ENCODE data around the gene PLA2G12B. TPM values are rescaled to one million over a fixed set of nuclear protein-coding genes. Genes with fewer than 3 reads are reported as not detected.
"Not testable (repeated sequence)": the region's sequence is repeated elsewhere in the genome, so short reads cannot be mapped to it uniquely, and the experiment has no call there.

Gene PLA2G12B
- total and polyA plus RNA-seq, 2 donors from 2014 or later: 0.66 to 10.3 TPM

- FAIRE-seq (no peak), DNase-seq (no peak)
- no peaks in the 10 kb centered on the region for H3K9me3 ChIP-seq (ENCODE audit: control insufficient read depth in 2 of 3, insufficient read depth in 1 of 3, low read length in 3 of 3)
- no peaks in the 10 kb centered on the region for H3K27me3 ChIP-seq (ENCODE audit: control insufficient read depth, insufficient read depth, low read length)
- no peaks in the 10 kb centered on the region for H3K4me1 ChIP-seq (ENCODE audit: control insufficient read depth in 2 of 3, insufficient read depth in 2 of 3, low read depth in 1 of 3, low read length in 3 of 3)
- intact Hi-C loops (cut with DNase I): no loop called here
- no peak overlapping the region for H3K9ac ChIP-seq (ENCODE audit: low read length in 3 of 3)
- H3K36me3 ChIP-seq (ENCODE audit: control insufficient read depth in 2 of 3, insufficient read depth in 3 of 3, low read length in 3 of 3): no peaks in the 10 kb centered on the region
- no peak overlapping the region for H3K4me3 ChIP-seq (ENCODE audit: low read length in 3 of 3)
- TF ChIP-seq, protein P1, sequence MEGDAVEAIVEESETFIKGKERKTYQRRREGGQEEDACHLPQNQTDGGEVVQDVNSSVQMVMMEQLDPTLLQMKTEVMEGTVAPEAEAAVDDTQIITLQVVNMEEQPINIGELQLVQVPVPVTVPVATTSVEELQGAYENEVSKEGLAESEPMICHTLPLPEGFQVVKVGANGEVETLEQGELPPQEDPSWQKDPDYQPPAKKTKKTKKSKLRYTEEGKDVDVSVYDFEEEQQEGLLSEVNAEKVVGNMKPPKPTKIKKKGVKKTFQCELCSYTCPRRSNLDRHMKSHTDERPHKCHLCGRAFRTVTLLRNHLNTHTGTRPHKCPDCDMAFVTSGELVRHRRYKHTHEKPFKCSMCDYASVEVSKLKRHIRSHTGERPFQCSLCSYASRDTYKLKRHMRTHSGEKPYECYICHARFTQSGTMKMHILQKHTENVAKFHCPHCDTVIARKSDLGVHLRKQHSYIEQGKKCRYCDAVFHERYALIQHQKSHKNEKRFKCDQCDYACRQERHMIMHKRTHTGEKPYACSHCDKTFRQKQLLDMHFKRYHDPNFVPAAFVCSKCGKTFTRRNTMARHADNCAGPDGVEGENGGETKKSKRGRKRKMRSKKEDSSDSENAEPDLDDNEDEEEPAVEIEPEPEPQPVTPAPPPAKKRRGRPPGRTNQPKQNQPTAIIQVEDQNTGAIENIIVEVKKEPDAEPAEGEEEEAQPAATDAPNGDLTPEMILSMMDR (IDR thresholded peaks at IDR 0.05; ENCODE audit: borderline replicate concordance, extremely low read depth, insufficient read depth): no peak
- H3K27ac ChIP-seq (ENCODE audit: low read depth in 2 of 2, low read length in 2 of 2): no peak overlapping the region
These were observed 48.2 kb downstream of the PLA2G12B start for GRCh38 chr10:72906446-72906845.

GRCh38 chr10:72904806-72905205, 49.8 kb downstream of the PLA2G12B start:
- no peaks in the 10 kb centered on the region for H3K27me3 ChIP-seq (ENCODE audit: control insufficient read depth, insufficient read depth, low read length)
- H3K4me3 ChIP-seq (ENCODE audit: low read length in 3 of 3): no peak overlapping the region
- H3K9ac ChIP-seq (ENCODE audit: low read length in 3 of 3): no peak overlapping the region
- TF ChIP-seq, protein P1 (IDR thresholded peaks at IDR 0.05; ENCODE audit: borderline replicate concordance, extremely low read depth, insufficient read depth): no peak
- FAIRE-seq (no peak), DNase-seq (no peak)
- H3K4me1 ChIP-seq (ENCODE audit: control insufficient read depth in 2 of 3, insufficient read depth in 2 of 3, low read depth in 1 of 3, low read length in 3 of 3): no peaks in the 10 kb centered on the region
- H3K36me3 ChIP-seq (ENCODE audit: control insufficient read depth in 2 of 3, insufficient read depth in 3 of 3, low read length in 3 of 3): no peaks in the 10 kb centered on the region
- intact Hi-C loops (cut with DNase I): no loop called here
- H3K9me3 ChIP-seq (ENCODE audit: control insufficient read depth in 2 of 3, insufficient read depth in 1 of 3, low read length in 3 of 3): no peaks in the 10 kb centered on the region
- H3K27ac ChIP-seq (ENCODE audit: low read depth in 2 of 2, low read length in 2 of 2): no peak overlapping the region

GRCh38 chr10:72903941-72904446, 50.6 kb downstream of the PLA2G12B start:
- H3K9ac ChIP-seq (ENCODE audit: low read length in 3 of 3); DNase-seq; H3K4me1 ChIP-seq (ENCODE audit: control insufficient read depth in 2 of 3, insufficient read depth in 2 of 3, low read depth in 1 of 3, low read length in 3 of 3); H3K36me3 ChIP-seq (ENCODE audit: control insufficient read depth in 2 of 3, insufficient read depth in 3 of 3, low read length in 3 of 3); FAIRE-seq; H3K27ac ChIP-seq (ENCODE audit: low read depth in 2 of 2, low read length in 2 of 2); H3K9me3 ChIP-seq (ENCODE audit: control insufficient read depth in 2 of 3, insufficient read depth in 1 of 3, low read length in 3 of 3); H3K27me3 ChIP-seq (ENCODE audit: control insufficient read depth, insufficient read depth, low read length); intact Hi-C loops (cut with DNase I); H3K4me3 ChIP-seq (ENCODE audit: low read length in 3 of 3): not testable (repeated sequence)

GRCh38 chr10:72899545-72899944, 55.1 kb downstream of the PLA2G12B start:
- TF ChIP-seq, protein P1 (IDR thresholded peaks at IDR 0.05; ENCODE audit: borderline replicate concordance, extremely low read depth, insufficient read depth): no peak
- FAIRE-seq (no peak), DNase-seq (no peak)
- H3K36me3 ChIP-seq (ENCODE audit: control insufficient read depth in 2 of 3, insufficient read depth in 3 of 3, low read length in 3 of 3): no peaks in the 10 kb centered on the region
- no peak overlapping the region for H3K4me3 ChIP-seq (ENCODE audit: low read length in 3 of 3)
- no peaks in the 10 kb centered on the region for H3K9me3 ChIP-seq (ENCODE audit: control insufficient read depth in 2 of 3, insufficient read depth in 1 of 3, low read length in 3 of 3)
- H3K27me3 ChIP-seq (ENCODE audit: control insufficient read depth, insufficient read depth, low read length): no peaks in the 10 kb centered on the region
- no peak overlapping the region for H3K27ac ChIP-seq (ENCODE audit: low read depth in 2 of 2, low read length in 2 of 2)
- H3K4me1 ChIP-seq (ENCODE audit: control insufficient read depth in 2 of 3, insufficient read depth in 2 of 3, low read depth in 1 of 3, low read length in 3 of 3): no peaks in the 10 kb centered on the region
- no peak overlapping the region for H3K9ac ChIP-seq (ENCODE audit: low read length in 3 of 3)
- intact Hi-C loops (cut with DNase I): no loop called here
